Transverse colon (tissue), 4 donors: ENCODE data around the gene KSR1. TPM values are rescaled to one million over a fixed set of nuclear protein-coding genes. Genes with fewer than 3 reads are reported as not detected.

ENCODE experiments used
- DNase-seq: peaks from one replicate; pipeline ENCODE4 v3.0.0-alpha.2; 2019
- H3K27ac ChIP-seq, 4 donors: fragments of 200-600 bp; sonication (generic); 2 replicates each; pipeline ENCODE4 v1.5.1; 2016 to 2018; ENCODE audit warnings: inconsistent platforms in 4 of 4
- H3K27me3 ChIP-seq: fragments of 200-600 bp; sonication (generic); 2 replicates; pipeline ENCODE4 v1.5.1; 2017; ENCODE audit warnings: inconsistent platforms
- H3K36me3 ChIP-seq, 4 donors: fragments of 200-600 bp; sonication (generic); 2 replicates each; pipeline ENCODE4 v1.5.1; 2017 to 2019; ENCODE audit warnings: inconsistent platforms in 4 of 4
- H3K4me1 ChIP-seq, 4 donors: fragments of 200-600 bp; sonication (generic); 2 replicates each; pipeline ENCODE4 v1.5.1; 2017 to 2020; ENCODE audit warnings: inconsistent platforms in 4 of 4
- H3K4me3 ChIP-seq, 4 donors: fragments of 200-600 bp; sonication (generic); 1 replicate in 1 of 4; 2 replicates in 3 of 4; pipeline versions ENCODE4 v1.5.1 to v1.6.1; 2017 to 2019; ENCODE audit warnings: inconsistent platforms in 4 of 4
- H3K9me3 ChIP-seq, 2 donors: fragments of 200-600 bp; sonication (generic); 2 replicates each; pipeline ENCODE4 v1.5.1; 2017 to 2019; ENCODE audit warnings: inconsistent platforms in 2 of 2
- CTCF ChIP-seq, 5 experiments: fragments of 200-600 bp in 3 of 5; fragments of 450-650 bp in 2 of 5; sonication (generic) in 3 of 5; IDR thresholded peaks; 1 replicate in 2 of 5; 2 replicates in 3 of 5; pipeline ENCODE4 v1.5.1; 2016 to 2017; ENCODE audit warnings: antibody characterized with exemption in 5 of 5, inconsistent platforms in 3 of 5, mild to moderate bottlenecking in 2 of 5, moderate library complexity in 1 of 5
- EP300 ChIP-seq: sonication (generic); formaldehyde crosslinking; IDR thresholded peaks from one replicate; pipeline ENCODE4 v1.6.1; 2017; ENCODE audit warnings: antibody characterized with exemption, low read depth
- POLR2A ChIP-seq: fragments of 450-650 bp; IDR thresholded peaks from one replicate; pipeline ENCODE4 v1.6.1; 2016; ENCODE audit warnings: antibody characterized with exemption, mild to moderate bottlenecking, moderate library complexity
- POLR2AphosphoS5 ChIP-seq, 3 donors: sonication (generic); formaldehyde crosslinking; IDR thresholded peaks; one replicate each; pipeline ENCODE4 v1.6.1; 2016; ENCODE audit warnings: antibody characterized with exemption in 3 of 3
- WGBS, 2 donors: methylation state at CpG; one replicate each; pipeline ENCODE4 v1.1.5; 2018; ENCODE audit warnings: low coverage in 1 of 2; 5-methylcytosine and 5-hydroxymethylcytosine counted together
- in situ Hi-C, 4 donors: fragments of 200-750 bp; cut with MboI; loops; one replicate each; pipeline versions ENCODE4 v1.15.0 to v1.15.1; 2017; ENCODE audit warnings: low sequenced_read_pairs in 3 of 4, low pct_ligation_motif_present in 1 of 4, low pct_unique_long_range_greater_than_20kb in 1 of 4
- intact Hi-C: fragments of 100-400 bp; cut with DNase I; formaldehyde crosslinking; loops from one replicate; pipeline ENCODE4 v1.15.1; 2023; ENCODE audit warnings: low total_unique reads
- total RNA-seq, 4 donors: library from RNA; depleted of rRNA; stranded (reverse); fragments of >200 nt; gene quantifications; one replicate each; pipeline ENCODE4 v1.1.0, GENCODE V29; 2016

Gene KSR1
- total RNA-seq, 4 donors from 2014 or later = 8.2 to 55.7 (median 30.9) TPM

- no peak overlapping the region for H3K27ac ChIP-seq
- no peaks in the 10 kb centered on the region for H3K27me3 ChIP-seq
- no peak for DNase-seq
- peaks cover 0 to 32% (median 2%) of the 10 kb centered on the region in 4 donors for H3K4me1 ChIP-seq
- no peaks in the 10 kb centered on the region for H3K9me3 ChIP-seq
- TF ChIP-seq CTCF (IDR thresholded peaks at IDR 0.05) (no peak), POLR2AphosphoS5 (IDR thresholded peaks at IDR 0.05) (no peak), EP300 (no peak), POLR2A (no peak)
- no peaks in the 10 kb centered on the region for H3K36me3 ChIP-seq
- H3K4me3 ChIP-seq = no peak overlapping the region
- in situ Hi-C loops = loop anchor here in 1 of 4 donors (25.0 kb wide), 2 partner anchors 275 to 375 kb away; partner anchors contain the start of gene LYRM9
- intact Hi-C loops = no loop called here
- 77 to 79% methylated on average over 3 of the region's 3 CpGs for WGBS, 2 donors
These were observed 156.0 kb downstream of the KSR1 start for GRCh38 chr17:27612160-27612770.

- Histone ChIP-seq H3K27ac (no peak overlapping the region), H3K27me3 (no peaks in the 10 kb centered on the region), H3K36me3 (peaks cover 0 to 5% (median 0%) of the 10 kb centered on the region in 4 donors), H3K9me3 (no peaks in the 10 kb centered on the region), H3K4me1 (peaks cover 0 to 32% (median 2%) of the 10 kb centered on the region in 4 donors), H3K4me3 (no peak overlapping the region)
- DNase-seq = no peak
- TF ChIP-seq POLR2A = no peak
- in situ Hi-C loops = loop anchor here in 1 of 4 donors (25.0 kb wide), 2 partner anchors 274 to 376 kb away; partner anchors contain the start of gene LYRM9
- WGBS, 2 donors = 60 to 97% methylated on average over 1 to 3 of the region's 3 CpGs
- intact Hi-C loops = no loop called here
These were observed 157.2 kb downstream of the KSR1 start for GRCh38 chr17:27613433-27613832.

- no peak for TF ChIP-seq EP300
- Histone ChIP-seq H3K4me1 (peaks cover 0 to 28% (median 2%) of the 10 kb centered on the region in 4 donors), H3K9me3 (no peaks in the 10 kb centered on the region), H3K27ac (no peak overlapping the region), H3K27me3 (no peaks in the 10 kb centered on the region), H3K36me3 (peaks cover 0 to 6% (median 0%) of the 10 kb centered on the region in 4 donors), H3K4me3 (no peak overlapping the region)
- 100% methylated on average over 1 of the region's 1 CpG for WGBS, 2 donors
- in situ Hi-C loops = loop anchor here in 1 of 4 donors (25.0 kb wide), 2 partner anchors 272 to 378 kb away; partner anchors contain the start of gene LYRM9
- no peak for DNase-seq
- intact Hi-C loops = no loop called here
These were observed 158.9 kb downstream of the KSR1 start for GRCh38 chr17:27615121-27615520.

GRCh38 chr17:27616414-27616813 lies 160.2 kb downstream of the KSR1 start:
- H3K36me3 ChIP-seq = peaks cover 0 to 6% (median 0%) of the 10 kb centered on the region in 4 donors

More at GRCh38 chr17:27616414-27616813, 160.2 kb downstream of the KSR1 start:
- intact Hi-C loops (no loop called here), in situ Hi-C loops (loop anchor here in 1 of 4 donors (25.0 kb wide), 2 partner anchors 271 to 379 kb away; partner anchors contain the start of gene LYRM9)
- H3K4me3 ChIP-seq = no peak overlapping the region
- no peaks in the 10 kb centered on the region for H3K27me3 ChIP-seq
- H3K4me1 ChIP-seq = peaks cover 0 to 20% (median 2%) of the 10 kb centered on the region in 4 donors
- 40 to 59% methylated on average over 1 to 4 of the region's 4 CpGs for WGBS, 2 donors
- no peak for DNase-seq
- no peak for TF ChIP-seq CTCF (IDR thresholded peaks at IDR 0.05)
- no peak for TF ChIP-seq POLR2A
- no peak for TF ChIP-seq EP300
- TF ChIP-seq POLR2AphosphoS5 (IDR thresholded peaks at IDR 0.05) = no peak
- no peaks in the 10 kb centered on the region for H3K9me3 ChIP-seq
- no peak overlapping the region for H3K27ac ChIP-seq
